Right lobe of liver (tissue), 6 donors: Measurements from ENCODE around the gene GUK1. TPM values are rescaled to one million over a fixed set of nuclear protein-coding genes. Genes with fewer than 3 reads are reported as not detected.
A peak's percentile ranks its signal among the peaks of the same experiment; 100 is the strongest.

Experiments
- ATAC-seq, 4 donors: fragments of 200-7000 bp; cut with Tn5 transposase; one replicate each; pipeline ENCODE4 v1.9.1; 2020; ENCODE audit warnings: mild to moderate bottlenecking in 4 of 4, moderate library complexity in 4 of 4
- DNase-seq, 3 donors: peaks; one replicate each; pipeline ENCODE4 v3.0.0-alpha.2; 2020
- H3K27ac ChIP-seq, 3 donors: fragments of 200-600 bp; one replicate each; pipeline ENCODE4 v1.8.0; 2022
- H3K27me3 ChIP-seq, 2 donors: fragments of 200-600 bp; one replicate each; pipeline ENCODE4 v1.8.0; 2022
- H3K36me3 ChIP-seq, 4 donors: fragments of 200-600 bp; sonication (generic) in 1 of 4; one replicate each; pipeline versions ENCODE4 v1.5.1 to v1.8.0; 2017 to 2022; ENCODE audit warnings: control low read depth in 1 of 4
- H3K4me1 ChIP-seq, 4 donors: fragments of 200-600 bp; sonication (generic) in 1 of 4; one replicate each; pipeline versions ENCODE4 v1.5.1 to v1.8.0; 2017 to 2022; ENCODE audit warnings: control low read depth in 1 of 4
- H3K4me3 ChIP-seq, 3 donors: fragments of 200-600 bp; one replicate each; pipeline ENCODE4 v1.8.0; 2022
- H3K9me3 ChIP-seq, 4 donors: fragments of 200-600 bp; sonication (generic) in 1 of 4; one replicate each; pipeline versions ENCODE4 v1.5.1 to v1.8.0; 2017 to 2022; ENCODE audit warnings: control low read depth in 1 of 4
- CTCF ChIP-seq, 4 donors: fragments of 200-600 bp in 3 of 4; fragments of 450-650 bp in 1 of 4; IDR thresholded peaks; one replicate each; pipeline versions ENCODE4 v1.5.1 to v1.8.0; 2016 to 2022; ENCODE audit warnings: antibody characterized with exemption in 4 of 4, mild to moderate bottlenecking in 2 of 4
- POLR2A ChIP-seq: fragments of 450-650 bp; IDR thresholded peaks from one replicate; pipeline ENCODE4 v1.6.1; 2017; ENCODE audit warnings: antibody characterized with exemption, mild to moderate bottlenecking
- WGBS: methylation state at CpG from one replicate; pipeline ENCODE4 v1.1.6; 2018; ENCODE audit warnings: low coverage, low lambda C conversion rate; ENCODE audit not compliant: insufficient coverage; ENCODE audit errors: missing lambda C conversion rate; 5-methylcytosine and 5-hydroxymethylcytosine counted together
- intact Hi-C, 2 donors: fragments of 100-400 bp; cut with DNase I; formaldehyde crosslinking; loops; one replicate each; pipeline versions ENCODE4 v1.11.2 to v1.14.1; 2022
- total RNA-seq, 6 experiments: library from RNA; depleted of rRNA in 2 of 6; stranded (reverse); fragments of >200 nt in 2 of 6; fragmentation: NEBNext Ultra II Directional in 3 of 6; extraction: Animal tissue kit (Norgen Biotek cat#: 25700) in 3 of 6; gene quantifications; one replicate each; pipeline versions ENCODE4 v1.1.0 to v1.2.4, GENCODE V29; 2016 to 2023
- donor health status: DM: no; HTN: yes; CAD: no.
- donor health status: DM: no; HTN: no; CAD: no.
- donor health status: DM: no; HTN: no; CAD: no.
- donor health status: DM: no; HTN: yes; CAD: no.
- donor health status: DM: no; HTN: yes; CAD: no.

Gene GUK1
- total RNA-seq, 6 experiments from 2014 or later = 78.0 to 235 (median 108) TPM

- no peaks in the 10 kb centered on the region for H3K9me3 ChIP-seq
- intact Hi-C loops = no loop called here
- H3K36me3 ChIP-seq = peaks cover 0 to 12% (median 2%) of the 10 kb centered on the region in 4 donors
- no peak overlapping the region for H3K27ac ChIP-seq
- H3K4me3 ChIP-seq = no peak overlapping the region
- no peak for ATAC-seq
- no peak for TF ChIP-seq POLR2A
- 100% methylated on average over 4 of the region's 8 CpGs for WGBS
- H3K4me1 ChIP-seq = peaks cover 0 to 35% (median 4%) of the 10 kb centered on the region in 4 donors
- DNase-seq = no peak
- no peaks in the 10 kb centered on the region for H3K27me3 ChIP-seq
Observed at GRCh38 chr1:228105996-228106799, 33.9 kb upstream of the GUK1 start.

- Histone ChIP-seq H3K27me3 (no peaks in the 10 kb centered on the region), H3K4me1 (peaks cover 0 to 33% (median 4%) of the 10 kb centered on the region in 4 donors), H3K9me3 (no peaks in the 10 kb centered on the region), H3K36me3 (peaks cover 0 to 12% (median 2%) of the 10 kb centered on the region in 4 donors), H3K27ac (no peak overlapping the region), H3K4me3 (no peak overlapping the region)
- peak in 1 of 3 donors; percentile 40 for DNase-seq
- intact Hi-C loops = no loop called here
- TF ChIP-seq POLR2A (no peak), CTCF (IDR thresholded peaks at IDR 0.05) (no peak)
- 100% methylated on average over 1 of the region's 9 CpGs for WGBS
- no peak for ATAC-seq
Observed at GRCh38 chr1:228106800-228107054, 33.4 kb upstream of the GUK1 start.

DNA sequence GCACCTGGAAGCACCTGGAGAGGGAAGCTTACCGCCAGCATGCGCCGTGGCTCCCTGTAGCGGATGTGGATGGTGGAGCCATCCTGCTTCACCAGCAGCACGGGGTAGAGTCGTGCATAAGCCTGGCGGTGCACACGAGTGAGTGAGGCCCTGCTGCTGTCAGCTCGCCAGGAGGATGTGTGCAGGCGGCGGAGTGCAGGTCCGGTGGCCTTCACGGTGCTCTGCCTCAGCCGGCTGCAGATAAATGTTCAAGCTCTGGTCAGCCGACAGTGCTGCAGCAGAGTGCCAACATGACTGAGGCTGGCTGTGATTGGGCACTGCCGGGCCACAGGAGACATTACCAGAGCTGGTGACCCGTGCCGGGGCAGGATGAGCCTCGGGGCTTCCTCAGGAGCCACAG, 32.4 kb upstream of the GUK1 start:
- intact Hi-C loops = no loop called here
- TF ChIP-seq POLR2A (no peak), CTCF (IDR thresholded peaks at IDR 0.05) (no peak)
- Histone ChIP-seq H3K27ac (no peak overlapping the region), H3K4me1 (peaks cover 0 to 27% (median 4%) of the 10 kb centered on the region in 4 donors), H3K36me3 (peaks cover 0 to 12% (median 2%) of the 10 kb centered on the region in 4 donors), H3K27me3 (no peaks in the 10 kb centered on the region), H3K4me3 (no peak overlapping the region), H3K9me3 (no peaks in the 10 kb centered on the region)
- ATAC-seq (no peak), DNase-seq (peak in 2 of 3 donors; percentile 44 to 56)
- no CpG with 5 or more reads among the region's 19 CpGs for whole genome bisulfite sequencing

GRCh38 chr1:228108055-228108690, 31.9 kb upstream of the GUK1 start:
- ATAC-seq (no peak), DNase-seq (peak in 1 of 3 donors; percentile 41)
- TF ChIP-seq POLR2A (no peak), CTCF (IDR thresholded peaks at IDR 0.05) (no peak)
- H3K4me3 ChIP-seq = peak overlapping the region; percentile 93 to 98 (median 94)
- H3K4me1 ChIP-seq = peaks cover 0 to 27% (median 4%) of the 10 kb centered on the region in 4 donors
- no peaks in the 10 kb centered on the region for H3K27me3 ChIP-seq
- H3K27ac ChIP-seq = peak overlapping the region; percentile 87 to 92 (median 88)
- WGBS = 29% methylated on average over 6 of the region's 11 CpGs
- intact Hi-C loops = no loop called here
- H3K9me3 ChIP-seq = no peaks in the 10 kb centered on the region
- peaks cover 0 to 12% (median 2%) of the 10 kb centered on the region in 4 donors for H3K36me3 ChIP-seq

GRCh38 chr1:228108742-228109072, 31.4 kb upstream of the GUK1 start:
- ATAC-seq (no peak), DNase-seq (no peak)
- intact Hi-C loops = no loop called here

More at GRCh38 chr1:228108742-228109072, 31.4 kb upstream of the GUK1 start:
- Histone ChIP-seq H3K9me3 (no peaks in the 10 kb centered on the region), H3K4me1 (peaks cover 0 to 23% (median 4%) of the 10 kb centered on the region in 4 donors), H3K36me3 (peaks cover 0 to 12% (median 2%) of the 10 kb centered on the region in 4 donors), H3K4me3 (peak overlapping the region; percentile 93 to 98 (median 94)), H3K27ac (peak overlapping the region; percentile 87 to 92 (median 88)), H3K27me3 (no peaks in the 10 kb centered on the region)
- 0% methylated on average over 4 of the region's 8 CpGs for WGBS
- TF ChIP-seq CTCF (IDR thresholded peaks at IDR 0.05) = no peak
- no peak for TF ChIP-seq POLR2A
